K562 (cell line): ENCODE measurements around the gene TRPC4AP. TPM values are rescaled to one million over a fixed set of nuclear protein-coding genes. Genes with fewer than 3 reads are reported as not detected.
A peak's percentile ranks its signal among the peaks of the same experiment; 100 is the strongest.

Source experiments
- ATAC-seq: fragments of 200-7000 bp; cut with Tn5 transposase; 3 replicates; pipeline ENCODE4 v1.9.1; 2020; ENCODE audit warnings: moderate library complexity
- BruUV-seq: library from RNA; stranded (reverse); fragments of 400-500 nt; replicated peaks from 2 replicates; lab custom pipeline; 2021; lab: Mats Ljungman, UMichigan
- CTCF ChIA-PET: fragments of 300-600 bp; formaldehyde crosslinking; extraction: SDS; loops from one replicate; lab custom pipeline; 2021; ENCODE audit warnings: low intra/inter-chr PET ratio; lab: Yijun Ruan, JAX
- POLR2A ChIA-PET: fragments of 300-600, 350-650 bp; sonication (Branson Sonifier 250); formaldehyde crosslinking; extraction: SDS; loops from one replicate; lab custom pipeline; 2021; ENCODE audit warnings: antibody characterized with exemption, inconsistent platforms; lab: Yijun Ruan, JAX
- DNase-seq, 4 experiments: peaks; one replicate each; pipeline versions ENCODE4 v3.0.0 to v3.0.0-alpha.2; 2011 to 2018; ENCODE audit warnings: low spot score in 3 of 4, mixed read lengths in 3 of 4; ENCODE audit errors: extremely low read depth in 1 of 4
- FAIRE-seq: peaks from 2 replicates; lab custom pipeline; 2011; peaks lifted over from hg19 to GRCh38; lab: Jason Lieb, UNC
- H2AFZ ChIP-seq: 2 replicates; pipeline ENCODE4 v1.6.0; 2011; ENCODE audit warnings: low read depth, low read length, control low read depth, inconsistent platforms
- H3K27ac ChIP-seq: fragments of 200-600 bp; 3 replicates; pipeline ENCODE4 v1.8.0; 2011; ENCODE audit warnings: low read depth, mild to moderate bottlenecking, control low read depth, inconsistent platforms, low read length, moderate library complexity, mixed read lengths; ENCODE audit errors: extremely low read depth
- H3K27me3 ChIP-seq, 2 experiments: fragments of 300-600 bp in 1 of 2; 2 replicates in 1 of 2; 3 replicates in 1 of 2; pipeline versions ENCODE4 v1.6.0 to v1.8.0; 2011; ENCODE audit warnings: inconsistent platforms in 2 of 2, low read length in 2 of 2, mild to moderate bottlenecking in 1 of 2, mixed read lengths in 1 of 2, moderate library complexity in 1 of 2; ENCODE audit not compliant: control insufficient read depth in 2 of 2, insufficient read depth in 2 of 2
- H3K36me3 ChIP-seq: fragments of 300-600 bp; 3 replicates; pipeline ENCODE4 v1.8.0; 2011; ENCODE audit warnings: mild to moderate bottlenecking, low read length, inconsistent platforms; ENCODE audit not compliant: control insufficient read depth, insufficient read depth
- H3K4me1 ChIP-seq, 2 experiments: fragments of 200-600 bp in 1 of 2; replicated peaks in 1 of 2; 2 replicates in 1 of 2; 3 replicates in 1 of 2; pipeline versions ENCODE4 v1.5.1 to v1.8.0; 2011; ENCODE audit warnings: inconsistent platforms in 2 of 2, low read length in 2 of 2, mild to moderate bottlenecking in 1 of 2, mixed read lengths in 1 of 2, moderate library complexity in 1 of 2; ENCODE audit not compliant: control insufficient read depth in 2 of 2, insufficient read depth in 2 of 2
- H3K4me2 ChIP-seq: 2 replicates; pipeline ENCODE4 v1.6.1; 2011; ENCODE audit warnings: low read length, control low read depth, inconsistent platforms, mixed read lengths; ENCODE audit not compliant: insufficient read depth
- H3K4me3 ChIP-seq: fragments of 200-600 bp; sonication (generic), shearing (Covaris generic); 2 replicates; pipeline ENCODE4 v1.5.1; 2016; ENCODE audit warnings: control low read depth, inconsistent platforms
- H3K79me2 ChIP-seq: fragments of 200-600 bp; 3 replicates; pipeline ENCODE4 v1.8.0; 2011; ENCODE audit warnings: low read length, inconsistent platforms; ENCODE audit not compliant: control insufficient read depth, insufficient read depth
- H3K9ac ChIP-seq, 2 experiments: 2 replicates each; pipeline versions ENCODE4 v1.6.0 to v1.6.1; 2011; ENCODE audit warnings: low read depth in 2 of 2, low read length in 2 of 2, control low read depth in 1 of 2, inconsistent platforms in 1 of 2, mild to moderate bottlenecking in 1 of 2, mixed read lengths in 1 of 2; ENCODE audit not compliant: insufficient read depth in 1 of 2
- H3K9me1 ChIP-seq: one replicate; pipeline ENCODE4 v1.6.0; 2011; ENCODE audit warnings: inconsistent platforms, mild to moderate bottlenecking, low read length, moderate library complexity; ENCODE audit not compliant: control insufficient read depth, insufficient read depth
- H3K9me3 ChIP-seq: replicated peaks from 2 replicates; pipeline ENCODE4 v1.5.1; 2011; ENCODE audit warnings: low read depth, low read length, inconsistent platforms; ENCODE audit not compliant: control insufficient read depth, insufficient read depth
- H4K20me1 ChIP-seq: replicated peaks from 2 replicates; pipeline ENCODE4 v1.6.1; 2011; ENCODE audit warnings: low read length, inconsistent platforms, mixed read lengths; ENCODE audit not compliant: control insufficient read depth, insufficient read depth
- BCOR ChIP-seq: fragments of 450-650 bp; IDR thresholded peaks from 2 replicates; pipeline ENCODE4 v1.6.1; 2016
- KDM1A ChIP-seq, 2 experiments: fragments of 450-650 bp; IDR thresholded peaks; 2 replicates each; pipeline ENCODE4 v1.6.1; 2016; ENCODE audit warnings: mild to moderate bottlenecking in 2 of 2
- MEF2A ChIP-seq: IDR thresholded peaks from 2 replicates; pipeline ENCODE4 v1.6.1; 2011; ENCODE audit warnings: low read depth, mild to moderate bottlenecking, low read length, moderate library complexity; ENCODE audit not compliant: control insufficient read depth
- MEF2D ChIP-seq: conservative IDR thresholded peaks from 2 replicates; pipeline ENCODE4 v1.6.1; 2016; ENCODE audit warnings: low read depth, missing genetic modification characterization, missing compliant biosample characterization
- MYC ChIP-seq, 2 experiments: fragments of 250-450 bp in 1 of 2; sonication (Bioruptor Pico) in 1 of 2; IDR thresholded peaks; 2 replicates each; pipeline versions ENCODE4 v1.5.1 to v1.6.1; 2012 to 2021; ENCODE audit warnings: low read depth in 2 of 2, borderline replicate concordance in 1 of 2, improper control_type of control experiment in 1 of 2, low read length in 1 of 2, mild to moderate bottlenecking in 1 of 2, moderate library complexity in 1 of 2
- POLR2AphosphoS2 ChIP-seq: IDR thresholded peaks from 2 replicates; pipeline ENCODE4 v1.6.1; 2012; ENCODE audit warnings: low read length, improper control_type of control experiment
- RBM17 ChIP-seq: fragments of 200-400 bp; formaldehyde crosslinking; IDR thresholded peaks from 2 replicates; pipeline ENCODE4 v1.6.1; 2017; ENCODE audit warnings: low read depth, mild to moderate bottlenecking, low read length, borderline replicate concordance
- SOX6 ChIP-seq: fragments of 450-650 bp; IDR thresholded peaks from 2 replicates; pipeline ENCODE4 v1.6.1; 2014; ENCODE audit warnings: mild to moderate bottlenecking
- TCF3 ChIP-seq: sonication (generic); formaldehyde crosslinking; IDR thresholded peaks from 2 replicates; pipeline ENCODE4 v1.4.0; 2020; ENCODE audit warnings: mild to moderate bottlenecking, missing genetic modification reagents
- ZNF384 ChIP-seq: IDR thresholded peaks from 2 replicates; pipeline ENCODE4 v1.6.1; 2012; ENCODE audit warnings: low read depth, low read length, improper control_type of control experiment
- ZNF444 ChIP-seq: fragments of 250-450 bp; sonication (Bioruptor Pico); IDR thresholded peaks from 2 replicates; pipeline ENCODE4 v1.4.0; 2020; ENCODE audit warnings: mild to moderate bottlenecking, moderate library complexity
- WGBS: fragments of 100-300 bp; shearing (Covaris generic); methylation state at CpG from one replicate; pipeline ENCODE4 v1.1.6; 2016; ENCODE audit warnings: low coverage, mixed read lengths; ENCODE audit not compliant: insufficient coverage; ENCODE audit errors: missing lambda C conversion rate; 5-methylcytosine and 5-hydroxymethylcytosine counted together
- in situ Hi-C: fragments of 300-500 bp; cut with MboI; formaldehyde crosslinking; loops from 4 replicates; pipeline ENCODE4 v1.15.0; 2018; ENCODE audit warnings: inconsistent platforms, mixed read lengths
- intact Hi-C: fragments of 100-400 bp; cut with micrococcal nuclease; formaldehyde crosslinking; loops from 2 replicates; pipeline ENCODE4 v1.14.2; 2022
- polyA plus RNA-seq, 8 experiments: library from polyadenylated mRNA; depleted of rRNA in 4 of 8; stranded (reverse) in 5 of 8; unstranded in 3 of 8; fragments of >200 nt; fragmentation: Nextera tagmentation in 2 of 8; fragmentation: Illumina TruSeq in 1 of 8; extraction: Ambion mirVana in 2 of 8; extraction: Trizol in 1 of 8; gene quantifications; 2 replicates each; pipeline versions ENCODE4 v1.2.1 to v1.2.3, GENCODE V29; 2011 to 2014; ENCODE audit warnings: inconsistent platforms in 1 of 8, missing spikeins in 1 of 8
- total RNA-seq, 7 experiments: library from RNA; depleted of rRNA in 6 of 7; stranded (reverse); fragments of >200 nt in 6 of 7; fragmentation: Illumina TruSeq in 2 of 7; extraction: Trizol in 2 of 7; gene quantifications; 2 replicates each; pipeline versions ENCODE4 v1.2.1 to v1.2.3, GENCODE V29; 2011 to 2021; ENCODE audit warnings: low replicate concordance in 1 of 7
- TF ChIP-seq, protein P1 (sequence below): fragments of 200-800 bp; sonication (Bioruptor generic); IDR thresholded peaks from 2 replicates; pipeline ENCODE4 v1.6.1; 2017; ENCODE audit warnings: missing genetic modification characterization, missing compliant biosample characterization

Gene TRPC4AP
- total and polyA plus RNA-seq, 9 of the 15 experiments (the other 6 are each of a cell fraction or from before 2014, with no cell fraction given), result 2.3 to 70.3 (median 33.3) TPM

DNA sequence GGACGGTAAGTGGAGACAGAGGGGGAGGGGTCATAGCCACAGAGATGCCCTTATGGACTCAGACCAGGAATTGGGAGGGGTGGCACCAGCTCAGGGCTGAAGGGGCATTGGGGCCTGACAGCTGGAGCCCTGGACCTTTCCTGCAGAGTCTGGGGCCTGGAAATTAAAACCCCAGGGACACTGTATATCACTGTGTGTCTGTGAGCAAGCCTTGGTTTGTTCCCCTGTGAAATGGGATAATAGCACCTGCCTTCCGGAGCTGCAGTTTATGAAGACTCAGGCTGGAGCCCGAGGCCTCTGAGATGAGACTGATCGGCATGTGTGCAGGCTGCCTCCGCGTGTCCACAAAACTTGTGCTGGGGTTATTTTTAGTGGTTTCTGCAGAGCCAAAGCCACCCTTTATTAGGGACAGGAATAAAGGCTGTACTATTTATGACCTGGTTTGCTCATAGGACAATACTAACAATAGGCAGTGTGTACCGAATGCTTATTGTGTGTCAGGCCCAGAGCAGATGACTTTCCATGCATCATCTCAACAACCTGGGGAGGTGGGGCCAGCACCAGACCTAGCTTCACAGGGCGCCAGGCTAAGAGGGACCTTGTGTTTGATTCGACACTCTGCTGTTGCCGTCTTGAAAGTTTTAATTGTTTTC lies 114.4 kb downstream of the TRPC4AP start:
- no TSS peak for BruUV-seq
- WGBS, result 63% methylated on average over 10 of the region's 10 CpGs
- Histone ChIP-seq H3K9me1 (peaks cover 3% of the 10 kb centered on the region), H3K4me2 (no peak overlapping the region), H3K9me3 (no peaks in the 10 kb centered on the region), H3K27me3 (no peaks in the 10 kb centered on the region), H3K4me3 (no peak overlapping the region), H3K9ac (peak overlapping the region in 1 of 2 experiments; percentile 76; a peak in 1 of 4 replicates), H3K27ac (no peak overlapping the region), H3K79me2 (no peaks in the 10 kb centered on the region), H3K36me3 (no peaks in the 10 kb centered on the region), H3K4me1 (peaks cover 30% of the 10 kb centered on the region in 2 experiments; a peak in 4 of 5 replicates), H2AFZ (no peak overlapping the region), H4K20me1 (no peaks in the 10 kb centered on the region)
- POLR2A ChIA-PET, result interaction anchor here (0.8 to 1.2 kb wide), 3 partner anchors 23 to 110 kb away, joined by 3 to 4 read pairs (median 3); no protein-coding TSS in a partner anchor
- CTCF ChIA-PET, result no interaction called here
- DNase-seq, result no peak
- in situ Hi-C loops (no loop called here), intact Hi-C loops (no loop called here)
- FAIRE-seq, result no peak
- ATAC-seq, result no peak
- 0 out of 4 replicates have a peak, but pooled peaks of 1 of the 2 experiments have one; percentile 23 for TF ChIP-seq KDM1A (IDR thresholded peaks at IDR 0.05)
- TF ChIP-seq ZNF444, result no peak
- TF ChIP-seq BCOR, result 0 out of 2 replicates have a peak, but pooled peaks have one; percentile 13

DNA sequence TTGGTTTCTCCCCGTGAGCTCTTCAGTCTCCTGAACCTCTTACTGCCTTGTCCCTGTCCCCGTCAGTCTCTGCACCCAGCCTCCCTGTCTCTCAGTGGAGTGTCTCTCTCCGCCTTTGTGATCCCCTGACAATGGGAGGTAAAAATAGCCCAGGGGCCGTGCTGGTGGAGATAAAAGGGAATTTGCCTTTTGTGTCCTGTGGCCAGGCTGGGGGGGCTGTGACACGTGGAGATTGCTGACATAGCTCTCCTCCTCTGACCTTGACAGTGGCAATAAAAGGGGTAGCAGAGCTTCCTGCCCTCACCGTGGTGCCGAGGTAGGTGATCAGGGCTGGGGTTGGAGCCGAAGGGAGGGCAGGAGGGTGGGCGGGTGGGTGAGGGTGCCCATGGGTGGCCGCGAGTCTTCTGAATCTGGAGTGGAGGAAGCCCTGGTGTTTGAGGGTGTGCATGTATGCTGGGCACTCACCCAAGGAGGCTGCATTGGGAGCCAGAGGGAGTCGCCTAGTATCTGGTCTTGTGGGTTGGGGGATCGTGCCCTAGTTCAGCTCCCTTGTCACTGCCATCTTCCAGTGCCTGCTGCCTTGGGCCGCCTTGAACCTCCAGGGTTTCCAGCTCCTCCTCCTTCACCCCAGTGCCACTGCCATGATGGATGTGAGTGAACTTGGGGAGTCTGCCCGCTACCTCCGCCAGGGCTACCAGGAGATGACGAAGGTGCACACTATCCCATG lies 115.1 kb downstream of the TRPC4AP start:
- H2AFZ ChIP-seq, result peak overlapping the region; percentile 88
- peak overlapping the region; percentile 72 for H3K4me2 ChIP-seq
- H3K9me3 ChIP-seq, result no peaks in the 10 kb centered on the region
- intact Hi-C loops (no loop called here), in situ Hi-C loops (no loop called here)
- DNase-seq, result peak in 2 of 4 experiments; percentile 55 to 57
- H3K4me3 ChIP-seq, result no peak overlapping the region
- FAIRE-seq, result peak; percentile 65
- H4K20me1 ChIP-seq, result no peaks in the 10 kb centered on the region
- CTCF ChIA-PET, result no interaction called here
- 35% methylated on average over 14 of the region's 17 CpGs for WGBS
- POLR2A ChIA-PET, result interaction anchor here (0.6 to 1.2 kb wide), 5 partner anchors 14 to 480 kb away, joined by 3 to 4 read pairs (median 3); no protein-coding TSS in a partner anchor
- peaks cover 30% of the 10 kb centered on the region in 2 experiments; a peak in 4 of 5 replicates for H3K4me1 ChIP-seq
- ATAC-seq, result no peak
- BruUV-seq, result no TSS peak
- no peak overlapping the region for H3K27ac ChIP-seq
- H3K36me3 ChIP-seq, result no peaks in the 10 kb centered on the region
- H3K9ac ChIP-seq, result peak overlapping the region in 1 of 2 experiments; percentile 76; a peak in 2 of 4 replicates
- H3K79me2 ChIP-seq, result no peaks in the 10 kb centered on the region
- peaks cover 3% of the 10 kb centered on the region for H3K9me1 ChIP-seq
- no peaks in the 10 kb centered on the region for H3K27me3 ChIP-seq
- TF ChIP-seq MEF2A, result peak; percentile 67; the same call in 1 of the 2 replicates
- TF ChIP-seq ZNF384, result no peak
- no peak for TF ChIP-seq POLR2AphosphoS2
- TF ChIP-seq MEF2D (tag), result peak; percentile 70
- TF ChIP-seq, protein P1, sequence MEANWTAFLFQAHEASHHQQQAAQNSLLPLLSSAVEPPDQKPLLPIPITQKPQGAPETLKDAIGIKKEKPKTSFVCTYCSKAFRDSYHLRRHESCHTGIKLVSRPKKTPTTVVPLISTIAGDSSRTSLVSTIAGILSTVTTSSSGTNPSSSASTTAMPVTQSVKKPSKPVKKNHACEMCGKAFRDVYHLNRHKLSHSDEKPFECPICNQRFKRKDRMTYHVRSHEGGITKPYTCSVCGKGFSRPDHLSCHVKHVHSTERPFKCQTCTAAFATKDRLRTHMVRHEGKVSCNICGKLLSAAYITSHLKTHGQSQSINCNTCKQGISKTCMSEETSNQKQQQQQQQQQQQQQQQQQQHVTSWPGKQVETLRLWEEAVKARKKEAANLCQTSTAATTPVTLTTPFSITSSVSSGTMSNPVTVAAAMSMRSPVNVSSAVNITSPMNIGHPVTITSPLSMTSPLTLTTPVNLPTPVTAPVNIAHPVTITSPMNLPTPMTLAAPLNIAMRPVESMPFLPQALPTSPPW, result peak; percentile 39; the same call in 1 of the 2 replicates
- peak; percentile 35; the same call in 1 of the 2 replicates for TF ChIP-seq MYC (IDR thresholded peaks at IDR 0.05; ENCODE audit: low read depth, low read length)
- TF ChIP-seq MYC (CRISPR knock-in tag; IDR thresholded peaks at IDR 0.05; ENCODE audit: borderline replicate concordance, low read depth), result no peak
- TF ChIP-seq TCF3 (CRISPR knock-in tag), result peak; percentile 30; the same call in 1 of the 2 replicates
- TF ChIP-seq RBM17, result no peak
- peak; percentile 72 for TF ChIP-seq SOX6
